K562 (cell line): ENCODE data around the gene LAMTOR4. TPM values are rescaled to one million over a fixed set of nuclear protein-coding genes. Genes with fewer than 3 reads are reported as not detected.

Source experiments
- CCNT2 ChIP-seq: IDR thresholded peaks from 2 replicates; pipeline ENCODE4 v1.6.1; 2011; ENCODE audit warnings: borderline replicate concordance, low read depth, mild to moderate bottlenecking, moderate library complexity, mixed read lengths, low read length; ENCODE audit not compliant: insufficient read length; ENCODE audit errors: extremely low read depth
- E2F1 ChIP-seq: sonication (generic); formaldehyde crosslinking; IDR thresholded peaks from 2 replicates; pipeline ENCODE4 v1.8.1; 2023; ENCODE audit warnings: mild to moderate bottlenecking, missing genetic modification reagents, moderate library complexity
- FOXP1 ChIP-seq: sonication (generic); formaldehyde crosslinking; IDR thresholded peaks from 2 replicates; pipeline ENCODE4 v1.8.0; 2022; ENCODE audit warnings: mild to moderate bottlenecking, missing genetic modification reagents
- HNRNPUL1 ChIP-seq: fragments of 200-400 bp; formaldehyde crosslinking; IDR thresholded peaks from 2 replicates; pipeline ENCODE4 v1.6.1; 2017; ENCODE audit warnings: low read length
- MGA ChIP-seq: fragments of 450-650 bp; IDR thresholded peaks from 2 replicates; pipeline ENCODE4 v1.6.1; 2016; ENCODE audit warnings: mild to moderate bottlenecking, moderate library complexity
- NELFE ChIP-seq: IDR thresholded peaks from 2 replicates; pipeline ENCODE4 v1.6.1; 2011; ENCODE audit warnings: mild to moderate bottlenecking; ENCODE audit not compliant: insufficient read depth, insufficient read length
- NEUROD1 ChIP-seq: fragments of 150-350 bp; IDR thresholded peaks from 2 replicates; pipeline ENCODE4 v1.6.1; 2014; ENCODE audit warnings: borderline replicate concordance, low read length, low read depth; ENCODE audit not compliant: partially characterized antibody
- NFE2L1 ChIP-seq: fragments of 450-650 bp; IDR thresholded peaks from 2 replicates; pipeline ENCODE4 v1.6.1; 2016; ENCODE audit warnings: missing genetic modification characterization, low read depth, mild to moderate bottlenecking, missing compliant biosample characterization, moderate library complexity, borderline replicate concordance
- NFIC ChIP-seq: fragments of 450-650 bp; IDR thresholded peaks from 2 replicates; pipeline ENCODE4 v1.6.1; 2017; ENCODE audit warnings: mild to moderate bottlenecking, inconsistent platforms
- PHF8 ChIP-seq: fragments of 200-600 bp; sonication (generic); IDR thresholded peaks from 2 replicates; pipeline ENCODE4 v1.6.1; 2012; ENCODE audit warnings: mixed run types, mild to moderate bottlenecking, inconsistent platforms, low read length, moderate library complexity, borderline replicate concordance
- POLR3A ChIP-seq: IDR thresholded peaks from 2 replicates; pipeline ENCODE4 v1.6.1; 2011; ENCODE audit warnings: borderline replicate concordance, mild to moderate bottlenecking, moderate library complexity; ENCODE audit not compliant: insufficient read length, insufficient read depth; ENCODE audit errors: extremely low read depth
- RAD21 ChIP-seq, 2 experiments: fragments of 250-450 bp in 1 of 2; fragments of 450-650 bp in 1 of 2; sonication (Bioruptor Pico) in 1 of 2; formaldehyde crosslinking in 1 of 2; IDR thresholded peaks in 1 of 2; conservative IDR thresholded peaks in 1 of 2; 2 replicates each; pipeline versions ENCODE4 v1.4.0 to v1.8.0; 2020 to 2022; ENCODE audit warnings: mild to moderate bottlenecking in 2 of 2, moderate library complexity in 1 of 2
- SMARCA4 ChIP-seq: fragments of 450-650 bp; IDR thresholded peaks from 2 replicates; pipeline ENCODE4 v1.6.1; 2016
- SRSF9 ChIP-seq: fragments of 200-400 bp; formaldehyde crosslinking; IDR thresholded peaks from 2 replicates; pipeline ENCODE4 v1.6.1; 2017; ENCODE audit warnings: low read depth, low read length, borderline replicate concordance
- U2AF2 ChIP-seq: fragments of 200-400 bp; formaldehyde crosslinking; optimal IDR thresholded peaks from 2 replicates; pipeline ENCODE3; 2017; ENCODE audit warnings: low read depth, mild to moderate bottlenecking, low read length
- polyA plus RNA-seq, 8 experiments: library from polyadenylated mRNA; depleted of rRNA in 4 of 8; stranded (reverse) in 5 of 8; unstranded in 3 of 8; fragments of >200 nt; fragmentation: Nextera tagmentation in 2 of 8; fragmentation: Illumina TruSeq in 1 of 8; extraction: Ambion mirVana in 2 of 8; extraction: Trizol in 1 of 8; gene quantifications; 2 replicates each; pipeline versions ENCODE4 v1.2.1 to v1.2.3, GENCODE V29; 2011 to 2014; ENCODE audit warnings: inconsistent platforms in 1 of 8, missing spikeins in 1 of 8
- total RNA-seq, 7 experiments: library from RNA; depleted of rRNA in 6 of 7; stranded (reverse); fragments of >200 nt in 6 of 7; fragmentation: Illumina TruSeq in 2 of 7; extraction: Trizol in 2 of 7; gene quantifications; 2 replicates each; pipeline versions ENCODE4 v1.2.1 to v1.2.3, GENCODE V29; 2011 to 2021; ENCODE audit warnings: low replicate concordance in 1 of 7

LAMTOR4 gene
- total and polyA plus RNA-seq, 9 of the 15 experiments (the other 6 are each of a cell fraction or from before 2014, with no cell fraction given) = 79.6 to 314 (median 195) TPM

GRCh38 chr7:100100420-100101015 lies 48.2 kb upstream of the LAMTOR4 start (continued):
- TF ChIP-seq MGA (no peak; the same call in 1 of the 2 replicates), SRSF9 (no peak), RAD21 (CRISPR knock-in tag; conservative IDR thresholded peaks at IDR 0.05 in 1 of 2, IDR thresholded peaks at IDR 0.05 in 1 of 2) (0 out of 4 replicates have a peak, but pooled peaks of 1 of the 2 experiments have one; percentile 9), HNRNPUL1 (no peak), FOXP1 (CRISPR knock-in tag) (no peak; the same call in 1 of the 2 replicates), SMARCA4 (no peak), NEUROD1 (peak; percentile 49), POLR3A (no peak), E2F1 (no peak), PHF8 (peak; percentile 17; the same call in 1 of the 2 replicates), NFIC (no peak), CCNT2 (peak; percentile 95), NELFE (no peak), U2AF2 (no peak), NFE2L1 (tag) (no peak)
